T-cell (primary cell): ENCODE data around the gene CTNNA3. TPM values are rescaled to one million over a fixed set of nuclear protein-coding genes. Genes with fewer than 3 reads are reported as not detected.

Experiments
- ATAC-seq, 4 experiments: fragments of 200-7000 bp in 3 of 4; fragments of 150-1000 bp in 1 of 4; cut with Tn5 transposase; replicated peaks in 1 of 4; 1 replicate in 3 of 4; 2 replicates in 1 of 4; pipeline ENCODE4 v1.10.0; 2021; ENCODE audit warnings: moderate library complexity in 3 of 4, mild to moderate bottlenecking in 2 of 4, moderate number of reproducible peaks in 1 of 4
- CTCF ChIA-PET, 2 donors: fragments of 300-600 bp; sonication (Branson Sonifier 250); formaldehyde crosslinking; loops; one replicate each; lab custom pipeline; 2022; ENCODE audit warnings: antibody characterized with exemption in 2 of 2; lab: Charles Lee
- POLR2A ChIA-PET, 2 donors: fragments of 300-600 bp; sonication (Branson Sonifier 250); formaldehyde crosslinking; loops; one replicate each; lab custom pipeline; 2022; ENCODE audit warnings: antibody characterized with exemption in 2 of 2; lab: Charles Lee
- DNase-seq, 35 experiments: peaks; one replicate each; pipeline versions ENCODE4 v3.0.0 to v3.0.0-alpha.2; 2013 to 2023
- H3K27ac ChIP-seq: one replicate; pipeline ENCODE4 v1.5.1; 2013; ENCODE audit warnings: low read length
- H3K27me3 ChIP-seq, 2 experiments: replicated peaks in 1 of 2; 1 replicate in 1 of 2; 2 replicates in 1 of 2; pipeline versions ENCODE4 v1.6.1 to v1.7.0; 2013; ENCODE audit warnings: low read length in 1 of 2, mixed read lengths in 1 of 2; ENCODE audit not compliant: control insufficient read depth in 2 of 2, insufficient read depth in 2 of 2; ENCODE audit errors: extremely low read depth in 1 of 2
- H3K36me3 ChIP-seq, 2 donors: 1 replicate in 1 of 2; 2 replicates in 1 of 2; pipeline versions ENCODE4 v1.6.1 to v1.7.0; 2013; ENCODE audit warnings: low read length in 1 of 2; ENCODE audit not compliant: control insufficient read depth in 2 of 2, insufficient read depth in 1 of 2; ENCODE audit errors: extremely low read depth in 1 of 2
- H3K4me1 ChIP-seq, 2 experiments: 1 replicate in 1 of 2; 2 replicates in 1 of 2; pipeline versions ENCODE4 v1.6.1 to v1.7.0; 2013; ENCODE audit warnings: low read length in 2 of 2, mixed read lengths in 1 of 2; ENCODE audit not compliant: insufficient read depth in 2 of 2, control insufficient read depth in 1 of 2; ENCODE audit errors: extremely low read depth in 1 of 2
- H3K4me3 ChIP-seq, 2 donors: 1 replicate in 1 of 2; 2 replicates in 1 of 2; pipeline versions ENCODE4 v1.5.1 to v1.7.0; 2013; ENCODE audit warnings: mild to moderate bottlenecking in 2 of 2, low read length in 1 of 2, moderate library complexity in 1 of 2; ENCODE audit not compliant: control insufficient read depth in 1 of 2; ENCODE audit errors: extremely low read depth in 1 of 2
- H3K9me3 ChIP-seq: 2 replicates; pipeline ENCODE4 v1.7.0; 2013
- H3K27ac Mint-ChIP-seq, 2 donors: one replicate each; pipeline ENCODE4 v1.8.0; 2020 to 2021; ENCODE audit warnings: mild to moderate bottlenecking in 2 of 2, mixed read lengths in 2 of 2
- H3K27me3 Mint-ChIP-seq, 2 donors: one replicate each; pipeline ENCODE4 v1.8.0; 2021 to 2022; ENCODE audit warnings: mixed read lengths in 2 of 2
- H3K36me3 Mint-ChIP-seq: one replicate; pipeline ENCODE4 v1.8.0; 2021; ENCODE audit warnings: mixed read lengths
- H3K4me1 Mint-ChIP-seq, 3 donors: one replicate each; pipeline ENCODE4 v1.8.0; 2020 to 2022; ENCODE audit warnings: mixed read lengths in 3 of 3, mild to moderate bottlenecking in 1 of 3
- H3K4me3 Mint-ChIP-seq, 3 donors: one replicate each; pipeline ENCODE4 v1.8.0; 2020 to 2022; ENCODE audit warnings: mild to moderate bottlenecking in 3 of 3, mixed read lengths in 3 of 3, moderate library complexity in 3 of 3
- H3K9me3 Mint-ChIP-seq, 3 donors: one replicate each; pipeline ENCODE4 v1.8.0; 2020 to 2022; ENCODE audit warnings: mixed read lengths in 3 of 3
- WGBS: methylation state at CpG from one replicate; pipeline ENCODE4 v1.1.5; 2013; ENCODE audit warnings: missing lambda C conversion rate; ENCODE audit not compliant: insufficient coverage; 5-methylcytosine and 5-hydroxymethylcytosine counted together
- total RNA-seq, 35 experiments: library from RNA in 6 of 35; stranded (reverse) in 6 of 35; fragments of 120-200 nt in 1 of 35; gene quantifications; one replicate each; pipeline versions ENCODE4 v1.2.1 to v1.2.4 and lab custom pipeline; 2013 to 2026

The CTNNA3 gene
- total RNA-seq, 5 donors from 2014 or later (not counting 1 experiment from before 2014, with no cell fraction given) = 0.88 TPM; not detected in 4

- H3K9me3 Mint-ChIP-seq = peaks cover 0 to 7% (median 4%) of the 10 kb centered on the region in 3 donors
- CTCF ChIA-PET = no interaction called here
- Histone ChIP-seq H3K4me1 (no peaks in the 10 kb centered on the region), H3K27ac (no peak overlapping the region), H3K36me3 (no peaks in the 10 kb centered on the region), H3K27me3 (no peaks in the 10 kb centered on the region), H3K4me3 (no peak overlapping the region), H3K9me3 (no peaks in the 10 kb centered on the region)
- POLR2A ChIA-PET = no interaction called here
- no CpG with 5 or more reads among the region's 1 CpG for WGBS
- H3K4me3 Mint-ChIP-seq = no peak overlapping the region
- no peak for DNase-seq
- no peak for ATAC-seq
- no peaks in the 10 kb centered on the region for H3K4me1 Mint-ChIP-seq
- H3K27ac Mint-ChIP-seq = no peak overlapping the region
- H3K27me3 Mint-ChIP-seq = no peaks in the 10 kb centered on the region
- no peaks in the 10 kb centered on the region for H3K36me3 Mint-ChIP-seq
These were observed 981.3 kb downstream of the CTNNA3 start for GRCh38 chr10:66714741-66715140.

GRCh38 chr10:66713387-66713786 lies 982.6 kb downstream of the CTNNA3 start:
- CTCF ChIA-PET = no interaction called here
- no peaks in the 10 kb centered on the region for H3K27me3 Mint-ChIP-seq
- ATAC-seq (no peak), DNase-seq (no peak)
- Histone ChIP-seq H3K36me3 (no peaks in the 10 kb centered on the region), H3K27me3 (no peaks in the 10 kb centered on the region), H3K27ac (no peak overlapping the region), H3K4me3 (no peak overlapping the region), H3K4me1 (no peaks in the 10 kb centered on the region), H3K9me3 (no peaks in the 10 kb centered on the region)
- H3K4me1 Mint-ChIP-seq = no peaks in the 10 kb centered on the region
- POLR2A ChIA-PET = no interaction called here
- H3K27ac Mint-ChIP-seq = no peak overlapping the region
- peaks cover 0 to 5% (median 2%) of the 10 kb centered on the region in 3 donors for H3K9me3 Mint-ChIP-seq
- no peaks in the 10 kb centered on the region for H3K36me3 Mint-ChIP-seq
- WGBS = 100% methylated on average over 1 of the region's 1 CpG
- H3K4me3 Mint-ChIP-seq = no peak overlapping the region

DNA sequence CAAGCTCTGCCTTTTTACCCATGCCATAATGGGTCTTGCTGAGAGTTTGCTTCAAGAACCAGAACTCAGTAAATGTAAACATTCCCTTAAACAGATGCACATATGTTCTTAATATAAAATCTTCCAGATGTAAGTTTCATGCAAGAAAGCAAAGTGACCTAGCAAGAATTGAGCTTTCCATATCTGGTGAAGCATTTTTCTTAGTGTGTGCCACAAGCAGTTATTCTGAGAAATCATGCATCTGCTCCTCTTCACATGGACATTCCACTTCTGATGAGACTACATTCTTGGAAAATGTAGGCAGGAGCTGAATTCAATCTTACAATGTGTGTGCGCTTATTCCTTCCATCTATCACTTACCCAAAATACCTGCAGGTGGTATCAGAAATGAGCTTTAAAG lies 997.9 kb downstream of the CTNNA3 start:
- Histone ChIP-seq H3K9me3 (peaks cover 2% of the 10 kb centered on the region), H3K27ac (no peak overlapping the region), H3K27me3 (no peaks in the 10 kb centered on the region), H3K4me1 (no peaks in the 10 kb centered on the region), H3K4me3 (no peak overlapping the region), H3K36me3 (no peaks in the 10 kb centered on the region)
- ChIA-PET POLR2A (no interaction called here), CTCF (no interaction called here)
- no peak overlapping the region for H3K4me3 Mint-ChIP-seq
- H3K4me1 Mint-ChIP-seq = no peaks in the 10 kb centered on the region
- DNase-seq = no peak
- no CpG with 5 or more reads among the region's 1 CpG for WGBS
- ATAC-seq = no peak
- no peak overlapping the region for H3K27ac Mint-ChIP-seq
- no peaks in the 10 kb centered on the region for H3K27me3 Mint-ChIP-seq
- H3K9me3 Mint-ChIP-seq = peaks cover 0 to 5% (median 4%) of the 10 kb centered on the region in 3 donors
- H3K36me3 Mint-ChIP-seq = no peaks in the 10 kb centered on the region

DNA sequence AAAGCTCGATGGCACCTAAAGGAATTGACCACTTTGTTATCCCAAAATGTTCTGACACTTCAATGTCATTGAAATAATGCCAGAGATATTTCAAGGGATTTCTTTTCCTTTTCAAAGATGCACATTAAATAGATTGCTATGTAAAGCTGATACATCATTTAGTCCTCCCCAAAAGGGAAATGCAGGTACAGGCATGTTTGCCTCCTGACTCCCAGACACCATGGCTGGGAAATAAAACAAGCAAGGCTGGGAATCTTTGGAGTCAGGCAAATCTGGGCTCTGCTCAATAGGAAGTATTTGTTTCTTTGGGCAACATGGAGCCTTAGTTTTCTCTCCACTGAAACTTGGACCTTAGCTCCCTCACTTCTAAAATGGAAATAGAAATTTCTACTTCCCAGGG lies 1000.9 kb downstream of the CTNNA3 start:
- no peak overlapping the region for H3K4me3 ChIP-seq
- no peaks in the 10 kb centered on the region for H3K27me3 Mint-ChIP-seq
- H3K27ac Mint-ChIP-seq = no peak overlapping the region
- ChIA-PET POLR2A (no interaction called here), CTCF (no interaction called here)
- no peaks in the 10 kb centered on the region for H3K9me3 ChIP-seq
- no peak overlapping the region for H3K4me3 Mint-ChIP-seq
- H3K36me3 Mint-ChIP-seq = no peaks in the 10 kb centered on the region
- H3K27ac ChIP-seq = no peak overlapping the region
- H3K36me3 ChIP-seq = no peaks in the 10 kb centered on the region
- no peaks in the 10 kb centered on the region for H3K4me1 ChIP-seq
- no peaks in the 10 kb centered on the region for H3K4me1 Mint-ChIP-seq
- no peak for DNase-seq
- WGBS = no CpG with 5 or more reads among the region's 1 CpG
- no peaks in the 10 kb centered on the region for H3K27me3 ChIP-seq
- peaks cover 0 to 12% (median under 1%) of the 10 kb centered on the region in 3 donors for H3K9me3 Mint-ChIP-seq
- ATAC-seq = no peak

DNA sequence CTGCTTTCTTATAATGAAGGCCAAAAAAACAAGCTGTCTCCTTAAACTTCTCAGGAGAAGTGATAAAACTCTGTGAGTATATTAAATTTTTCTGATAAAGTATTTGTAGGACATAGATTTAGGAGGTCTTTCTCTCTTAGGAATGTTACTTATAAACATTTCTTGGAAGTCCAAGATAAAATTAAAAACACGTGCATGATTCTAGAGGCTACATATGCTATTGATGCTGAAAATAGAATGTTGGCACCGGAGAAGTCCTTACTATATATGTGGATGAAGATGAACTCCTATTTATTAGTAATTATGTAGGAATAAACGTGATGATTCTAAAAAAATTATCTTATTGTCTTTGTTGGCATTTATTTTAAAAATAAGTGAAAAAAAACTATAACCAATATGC lies 1011.4 kb downstream of the CTNNA3 start:
- ATAC-seq = no peak
- no peaks in the 10 kb centered on the region for H3K36me3 ChIP-seq

DNA sequence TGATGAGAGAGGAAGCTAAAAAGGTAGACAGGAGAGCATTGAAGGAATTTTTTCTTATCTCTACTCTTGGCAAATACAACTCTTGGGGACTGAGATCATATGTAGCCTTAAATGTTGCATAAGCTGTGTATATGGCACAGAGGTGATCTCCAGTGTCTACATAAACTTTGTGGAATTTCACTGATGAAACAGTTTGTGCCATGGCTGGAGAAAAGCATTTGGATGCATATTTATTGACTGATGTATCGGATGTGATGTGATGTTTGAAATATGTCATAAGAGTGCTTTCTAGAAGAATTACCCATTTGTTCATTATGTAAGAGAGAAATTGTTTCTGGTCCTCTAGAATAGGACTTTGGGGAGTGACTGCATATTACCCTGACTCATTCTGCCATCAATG lies 1015.1 kb downstream of the CTNNA3 start:
- no peaks in the 10 kb centered on the region for H3K27me3 ChIP-seq
- H3K27ac ChIP-seq = no peak overlapping the region
- WGBS = 78% methylated on average over 1 of the region's 1 CpG
- ATAC-seq = no peak
- no peaks in the 10 kb centered on the region for H3K4me1 ChIP-seq
- no peak overlapping the region for H3K4me3 ChIP-seq
- Mint-ChIP-seq H3K9me3 (peaks cover 1 to 4% (median 3%) of the 10 kb centered on the region in 3 donors), H3K4me3 (no peak overlapping the region), H3K4me1 (no peaks in the 10 kb centered on the region), H3K27me3 (no peaks in the 10 kb centered on the region), H3K27ac (no peak overlapping the region), H3K36me3 (no peaks in the 10 kb centered on the region)
- H3K36me3 ChIP-seq = no peaks in the 10 kb centered on the region
- DNase-seq = no peak
- POLR2A ChIA-PET = no interaction called here
- CTCF ChIA-PET = no interaction called here
- H3K9me3 ChIP-seq = no peaks in the 10 kb centered on the region

More for the DNA sequence above, 1011.4 kb downstream of the CTNNA3 start:
- Mint-ChIP-seq H3K36me3 (no peaks in the 10 kb centered on the region), H3K9me3 (peaks cover 2 to 8% (median 4%) of the 10 kb centered on the region in 3 donors), H3K4me3 (no peak overlapping the region), H3K27ac (no peak overlapping the region), H3K4me1 (no peaks in the 10 kb centered on the region), H3K27me3 (no peaks in the 10 kb centered on the region)
- no CpG with 5 or more reads among the region's 3 CpGs for WGBS
- DNase-seq = no peak
- POLR2A ChIA-PET = no interaction called here
- CTCF ChIA-PET = no interaction called here
- Histone ChIP-seq H3K27me3 (no peaks in the 10 kb centered on the region), H3K9me3 (no peaks in the 10 kb centered on the region), H3K4me3 (no peak overlapping the region), H3K4me1 (no peaks in the 10 kb centered on the region), H3K27ac (no peak overlapping the region)

DNA sequence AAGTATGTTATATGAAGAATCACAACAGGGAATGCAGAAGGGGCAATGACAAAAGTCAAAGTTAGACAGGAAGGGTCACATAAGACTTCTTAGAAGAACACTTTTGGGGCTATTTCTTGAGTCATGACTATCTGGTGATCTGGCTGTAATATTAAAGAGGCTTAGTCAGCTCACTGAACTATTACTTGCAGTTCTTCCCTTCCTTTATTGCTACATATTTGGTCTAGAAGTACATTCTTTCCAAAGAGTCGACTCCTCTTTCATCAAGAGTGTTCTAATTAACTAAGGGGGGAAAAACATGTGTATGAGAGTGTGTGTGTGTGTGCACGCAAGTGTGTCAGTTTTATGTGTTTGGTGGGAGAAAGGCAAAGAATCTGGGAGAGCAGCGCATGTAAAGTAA lies 1017.5 kb downstream of the CTNNA3 start:
- Histone ChIP-seq H3K9me3 (no peaks in the 10 kb centered on the region), H3K4me3 (no peak overlapping the region), H3K36me3 (no peaks in the 10 kb centered on the region), H3K27me3 (no peaks in the 10 kb centered on the region), H3K27ac (no peak overlapping the region), H3K4me1 (no peaks in the 10 kb centered on the region)
- ChIA-PET POLR2A (no interaction called here), CTCF (no interaction called here)
- no peak for DNase-seq
- WGBS = 78% methylated on average over 2 of the region's 3 CpGs
- Mint-ChIP-seq H3K4me3 (no peak overlapping the region), H3K4me1 (no peaks in the 10 kb centered on the region), H3K27me3 (no peaks in the 10 kb centered on the region), H3K27ac (no peak overlapping the region), H3K36me3 (no peaks in the 10 kb centered on the region), H3K9me3 (peaks cover 0 to 4% (median 1%) of the 10 kb centered on the region in 3 donors)
- no peak for ATAC-seq
